ENCODE results near the gene MYLK2. TPM values are rescaled to one million over a fixed set of nuclear protein-coding genes. Genes with fewer than 3 reads are reported as not detected.

The MYLK2 gene
- total and polyA plus RNA-seq, 2 of the 4 experiments (the other 2 are of a cell fraction) = 0.18 to 0.27 TPM

DNA sequence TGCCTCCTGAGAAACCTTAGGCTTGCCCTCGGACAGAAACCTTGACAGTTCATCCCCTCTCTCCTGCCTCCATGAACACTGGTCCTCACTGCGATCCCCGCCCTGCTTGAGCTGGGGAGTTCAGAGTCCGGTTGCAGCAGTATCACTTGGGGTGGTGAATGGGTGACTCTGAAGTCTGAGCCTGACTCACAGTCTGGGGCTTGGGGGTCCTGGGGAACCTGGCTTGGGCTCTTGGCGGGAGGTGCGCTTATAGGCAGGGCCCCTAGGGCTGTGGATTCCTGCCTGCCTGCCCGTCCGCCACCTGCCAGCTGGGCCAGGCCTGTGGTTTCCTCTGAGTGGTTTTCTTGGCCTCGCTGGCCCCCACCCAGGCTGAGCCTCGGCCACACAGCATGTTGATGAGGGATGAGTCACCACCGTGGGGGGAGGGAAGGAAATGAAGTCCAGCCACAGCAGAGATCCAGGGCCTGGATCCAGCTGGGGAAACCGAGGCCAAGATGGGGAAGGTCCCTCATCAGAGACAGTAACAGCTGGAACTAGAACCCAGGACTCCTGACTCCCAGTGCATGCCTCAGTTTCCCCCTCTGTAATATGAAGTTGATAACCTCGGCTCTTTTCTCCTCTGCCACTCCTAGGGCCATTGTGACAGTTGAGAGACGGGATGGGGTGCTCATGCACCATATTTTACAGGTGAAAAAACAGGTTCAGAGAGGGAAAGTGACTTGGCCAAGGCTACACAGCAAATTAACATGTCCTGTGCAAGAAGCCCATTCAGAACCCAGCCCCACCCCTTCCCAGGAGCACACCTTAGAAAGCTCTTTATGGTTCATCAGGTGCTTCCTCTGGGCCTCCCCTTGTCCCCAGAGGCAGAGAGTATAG lies 17.1 kb downstream of the MYLK2 start:
- H4K5ac ChIP-seq (ENCODE audit: low read depth, low read length) = no peak overlapping the region
- peaks cover 28% of the 10 kb centered on the region for H4K20me1 ChIP-seq (ENCODE audit: insufficient read depth, low read length)
- TF ChIP-seq RAD21 (IDR thresholded peaks at IDR 0.05; ENCODE audit: low read length) (no peak), FOS (IDR thresholded peaks at IDR 0.05; ENCODE audit: low read depth, low read length) (peak; percentile 98), MAZ (IDR thresholded peaks at IDR 0.05; ENCODE audit: borderline replicate concordance, low read depth, low read length) (peak; percentile 83; the same call in 1 of the 2 replicates), RCOR1 (IDR thresholded peaks at IDR 0.05; ENCODE audit: insufficient replicate concordance, low read length) (peak; percentile 99), BHLHE40 (IDR thresholded peaks at IDR 0.05; ENCODE audit: low read depth, low read length) (peak; percentile 70)
- TF ChIP-seq, protein P1, sequence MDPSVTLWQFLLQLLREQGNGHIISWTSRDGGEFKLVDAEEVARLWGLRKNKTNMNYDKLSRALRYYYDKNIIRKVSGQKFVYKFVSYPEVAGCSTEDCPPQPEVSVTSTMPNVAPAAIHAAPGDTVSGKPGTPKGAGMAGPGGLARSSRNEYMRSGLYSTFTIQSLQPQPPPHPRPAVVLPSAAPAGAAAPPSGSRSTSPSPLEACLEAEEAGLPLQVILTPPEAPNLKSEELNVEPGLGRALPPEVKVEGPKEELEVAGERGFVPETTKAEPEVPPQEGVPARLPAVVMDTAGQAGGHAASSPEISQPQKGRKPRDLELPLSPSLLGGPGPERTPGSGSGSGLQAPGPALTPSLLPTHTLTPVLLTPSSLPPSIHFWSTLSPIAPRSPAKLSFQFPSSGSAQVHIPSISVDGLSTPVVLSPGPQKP (IDR thresholded peaks at IDR 0.05; ENCODE audit: borderline replicate concordance, low read depth, low read length) = no peak
- no peak overlapping the region for H3K23ac ChIP-seq (ENCODE audit: low read depth, low read length)
- 0 out of 2 replicates have a peak overlapping the region, but pooled peaks have one; percentile 66 for H2BK120ac ChIP-seq (ENCODE audit: low read depth, low read length)
- H3K36me3 ChIP-seq (ENCODE audit: control insufficient read depth, insufficient read depth, low read length) = no peaks in the 10 kb centered on the region
- H3K14ac ChIP-seq (replicated peaks; ENCODE audit: low read depth, low read length) = 0 out of 2 replicates have a peak overlapping the region, but pooled peaks have one; percentile 7
- H3K9me3 ChIP-seq (ENCODE audit: control insufficient read depth, insufficient read depth, low read length) = no peaks in the 10 kb centered on the region
- H4K91ac ChIP-seq (ENCODE audit: insufficient read depth, low read depth, low read length) = peak overlapping the region; percentile 59
- peaks cover 3% of the 10 kb centered on the region; the same call in 1 of the 2 replicates for H3K27me3 ChIP-seq (ENCODE audit: control insufficient read depth, insufficient read depth, low read length)
- ChIA-PET POLR2A (ENCODE audit: unreplicated experiment) (no interaction called here), CTCF (interaction anchor here (0.7 to 3.5 kb wide), 3 partner anchors 10 to 195 kb away, joined by 3 to 12 read pairs (median 3); no protein-coding TSS in a partner anchor)
- H3K79me1 ChIP-seq (ENCODE audit: low read depth in 1 of 2, low read length in 2 of 2) = 0 out of 4 replicates have a peak, but pooled peaks cover 0 to 4% of the 10 kb centered on the region in 2 experiments
- in situ Hi-C loops (cut with MboI; ENCODE audit: low sequenced_read_pairs) = loop anchor here (25.0 kb wide), 2 partner anchors 651 to 826 kb away; partner anchors contain the start of gene C20orf203
- no peak overlapping the region for H3K4me2 ChIP-seq (ENCODE audit: low read depth, low read length)
- no peak overlapping the region for H3K4me3 ChIP-seq (ENCODE audit: insufficient read depth, low read depth, low read length)
- H3K4me1 ChIP-seq (ENCODE audit: control insufficient read depth, insufficient read depth, low read length) = peaks cover 15% of the 10 kb centered on the region
- H3K56ac ChIP-seq (ENCODE audit: extremely low read depth, insufficient read depth, low read length) = no peak overlapping the region
- peak overlapping the region in 1 of 2 experiments; percentile 48; a peak in 1 of 4 replicates for H4K8ac ChIP-seq (ENCODE audit: low read depth in 2 of 2, low read length in 2 of 2)
- DNase-seq (peak; percentile 92), ATAC-seq (ENCODE audit: low read depth) (peak; percentile 88)
- no peak overlapping the region for H3K9ac ChIP-seq (ENCODE audit: low read depth, low read length)
- peak overlapping the region; percentile 35 for H2AFZ ChIP-seq (replicated peaks; ENCODE audit: low read length, poor library complexity)
- dilution Hi-C loops (cut with HindIII; ENCODE audit: low sequenced_read_pairs, unreplicated experiment) = no loop called here
- no TSS peak for BruUV-seq (replicated peaks)
- H3K9me1 ChIP-seq (ENCODE audit: insufficient read depth, low read length) = peaks cover 28% of the 10 kb centered on the region
- no peak overlapping the region for H3K18ac ChIP-seq (ENCODE audit: low read depth, low read length)
- H2BK5ac ChIP-seq (ENCODE audit: low read depth, low read length, poor library complexity, severe bottlenecking) = no peak overlapping the region
- no peak overlapping the region; the same call in 2 of the 3 replicates for H2BK15ac ChIP-seq (ENCODE audit: low read depth, low read length)
- peak overlapping the region; percentile 64 for H3K4ac ChIP-seq (ENCODE audit: low read depth, low read length)
- H3K27ac ChIP-seq (ENCODE audit: insufficient read depth, low read length) = no peak overlapping the region
- H2AK9ac ChIP-seq (replicated peaks; ENCODE audit: low read depth, low read length, poor library complexity) = peak overlapping the region; percentile 39
- WGBS, 2 experiments (ENCODE audit: extremely low coverage in 2 of 2, insufficient read length in 1 of 2) = no CpG with 5 or more reads among the region's 14 CpGs
- H2AK5ac ChIP-seq (ENCODE audit: low read depth, low read length) = peak overlapping the region; percentile 66; the same call in 1 of the 2 replicates
- H2BK20ac ChIP-seq (ENCODE audit: low read depth, low read length) = 0 out of 2 replicates have a peak overlapping the region, but pooled peaks have one; percentile 37
- intact Hi-C loops (cut with micrococcal nuclease) = no loop called here

All from IMR-90 (cell line).